GM21825 (cell line): Measurements from ENCODE around the gene TRMT11.
"Not testable (repeated sequence)": the region's sequence is repeated elsewhere in the genome, so short reads cannot be mapped to it uniquely, and the experiment has no call there.

Experiments used
- ATAC-seq: cut with Tn5 transposase; IDR thresholded peaks from one replicate; pipeline ENCODE4 v1.9.1; 2021; ENCODE audit warnings: mild to moderate bottlenecking, moderate library complexity; ENCODE audit not compliant: unreplicated experiment

The TRMT11 gene

GRCh38 chr6:125989631-125990030 lies 3.3 kb downstream of the TRMT11 start:
- no peak for ATAC-seq

DNA sequence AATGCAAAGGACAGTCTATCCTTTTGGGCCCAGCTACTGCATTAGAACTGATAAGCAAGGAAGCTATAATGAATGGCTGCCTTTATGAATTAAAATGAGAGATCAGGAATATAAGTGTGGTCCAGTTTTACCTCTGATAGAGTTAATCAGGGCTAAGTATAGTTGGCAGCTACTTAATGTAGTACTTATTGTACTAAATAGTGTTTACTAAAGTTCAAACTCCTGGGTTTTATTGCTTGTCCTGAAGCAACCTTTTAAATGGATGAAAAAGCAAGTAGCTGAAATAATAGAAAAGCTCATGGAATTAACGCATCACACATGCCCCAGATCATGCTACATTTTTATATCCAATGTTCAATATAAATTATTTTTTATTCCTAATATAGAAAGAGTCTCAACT lies 5.3 kb downstream of the TRMT11 start:
- no peak for ATAC-seq

DNA sequence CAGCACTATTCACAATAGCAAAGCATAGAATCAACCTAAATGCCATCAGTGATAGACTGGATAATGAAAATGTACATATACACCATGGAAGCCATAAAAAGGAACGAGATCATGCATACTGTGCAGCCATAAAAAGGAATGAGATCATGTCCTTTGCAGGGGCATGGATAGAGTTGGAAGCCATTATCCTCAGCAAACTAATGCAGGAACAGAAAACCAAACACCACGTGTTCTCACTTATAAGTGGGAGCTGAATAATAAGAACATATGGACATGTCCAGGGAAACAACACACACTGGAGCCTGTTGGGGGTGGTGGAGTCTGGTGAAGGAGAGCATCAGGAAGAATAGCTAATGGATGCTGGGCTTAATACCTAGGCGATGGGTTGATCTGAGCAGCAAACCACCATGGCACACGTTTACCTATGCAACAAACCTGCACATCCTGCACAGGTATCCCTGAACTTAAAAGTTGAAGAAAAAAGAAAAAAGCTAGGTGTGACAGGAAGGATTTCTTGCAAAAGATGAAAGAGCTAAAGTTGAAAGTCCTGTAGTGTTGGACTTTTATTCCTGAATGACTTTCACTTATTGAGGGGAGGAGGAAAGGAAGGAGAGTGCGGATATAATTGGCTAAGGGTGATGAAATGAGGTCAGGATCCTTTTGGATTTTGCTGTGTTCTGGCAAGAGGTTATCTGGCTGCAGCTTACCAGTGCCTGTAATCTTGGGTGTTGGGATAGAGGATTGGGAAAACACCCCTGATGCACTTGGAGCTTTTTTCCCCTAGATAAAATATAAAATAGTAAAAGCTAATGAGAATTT lies 8.5 kb downstream of the TRMT11 start:
- ATAC-seq, result no peak

DNA sequence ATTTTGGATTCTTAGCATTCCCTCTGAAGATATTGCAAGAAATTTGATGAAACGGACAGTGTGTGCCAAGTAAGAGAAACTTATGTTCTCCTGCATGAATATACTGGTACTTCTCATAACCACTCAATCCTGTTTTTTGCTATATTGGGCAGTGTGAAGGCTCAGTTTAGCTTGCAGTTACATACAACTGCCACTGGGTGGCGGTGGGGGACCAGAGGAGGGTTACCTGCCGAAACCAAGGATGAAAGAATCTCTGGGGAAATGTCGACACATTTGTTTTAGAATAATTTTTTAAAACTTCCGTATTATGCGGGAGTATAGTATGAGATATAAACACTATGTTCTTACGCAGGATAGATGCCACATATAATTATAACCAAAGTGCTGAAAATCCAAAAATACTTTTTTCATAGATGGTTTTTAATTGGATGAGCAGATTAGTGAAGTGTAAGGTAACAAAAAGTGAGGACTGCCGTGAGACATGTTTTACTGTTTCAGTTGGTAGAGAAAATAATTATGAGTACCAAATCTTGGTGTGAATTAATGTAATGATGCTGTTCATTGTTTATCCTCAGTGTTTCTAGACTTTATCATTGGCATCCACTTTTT lies 9.7 kb downstream of the TRMT11 start:
- ATAC-seq, result peak; percentile 94

DNA sequence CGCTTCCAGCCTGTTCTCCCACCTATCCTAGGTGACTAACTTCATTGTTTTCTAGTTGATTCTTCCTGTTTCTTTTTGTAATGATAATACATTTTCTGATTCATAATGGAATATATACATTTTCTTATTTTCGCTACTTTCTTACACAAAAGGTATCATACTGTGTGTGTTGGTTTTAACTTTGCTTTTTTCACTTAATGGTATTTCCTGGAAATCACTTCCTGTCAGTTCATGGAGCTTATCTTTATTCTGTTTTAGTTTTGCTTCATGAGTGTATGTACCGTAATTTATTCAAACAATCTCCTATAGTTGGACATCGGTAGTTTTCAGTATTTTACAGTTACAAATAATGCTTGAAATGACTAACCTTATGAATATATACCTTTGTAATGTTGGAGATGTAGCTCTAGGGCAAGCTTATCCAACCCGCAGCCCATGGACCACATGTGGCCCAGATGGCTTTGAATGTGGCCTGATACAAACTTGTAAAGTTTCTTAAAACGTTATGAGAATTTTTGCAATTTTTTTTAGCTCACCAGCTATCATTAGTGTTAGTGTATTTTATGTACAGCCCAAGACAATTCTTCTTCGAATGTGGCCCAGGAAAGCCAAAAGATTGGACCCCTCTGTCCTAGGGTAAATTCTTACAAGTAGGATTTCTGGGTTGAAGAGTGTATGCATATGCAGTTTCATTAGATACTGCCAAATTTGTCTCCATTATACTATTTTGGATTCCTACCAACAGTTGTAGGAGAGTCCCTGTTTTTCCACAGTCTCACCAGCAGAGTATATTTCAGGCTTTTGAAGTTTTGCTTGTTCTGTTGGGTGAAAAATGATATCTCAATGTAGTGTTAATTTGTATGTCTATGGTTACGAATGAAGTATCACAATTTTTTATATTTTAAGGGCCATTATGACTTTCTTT lies 16.7 kb downstream of the TRMT11 start:
- no peak for ATAC-seq

- no peak for ATAC-seq
Observed at GRCh38 chr6:126007800-126008199, 21.5 kb downstream of the TRMT11 start.

GRCh38 chr6:126010040-126010439 lies 23.7 kb downstream of the TRMT11 start:
- no peak for ATAC-seq

DNA sequence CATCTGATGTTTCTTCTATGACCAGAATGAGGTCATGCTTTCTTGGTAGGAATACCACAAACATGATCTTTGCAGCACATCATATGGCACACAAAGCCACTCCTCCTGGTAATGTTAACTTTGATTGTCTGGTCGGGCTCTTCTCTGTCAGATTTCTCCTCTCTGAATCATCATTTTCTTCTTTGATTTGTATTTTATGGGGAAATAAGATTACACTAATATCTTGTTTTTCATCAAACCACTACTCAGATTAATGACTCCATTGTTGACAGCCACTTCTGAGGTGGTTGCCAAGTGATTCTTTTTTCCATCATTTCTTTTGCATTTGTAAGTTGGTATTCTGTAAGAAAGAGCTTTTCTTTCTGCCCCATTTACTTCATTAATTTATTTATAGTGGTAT lies 29.5 kb downstream of the TRMT11 start:
- ATAC-seq, result no peak

GRCh38 chr6:126016591-126016990 lies 30.3 kb downstream of the TRMT11 start:
- ATAC-seq, result no peak

DNA sequence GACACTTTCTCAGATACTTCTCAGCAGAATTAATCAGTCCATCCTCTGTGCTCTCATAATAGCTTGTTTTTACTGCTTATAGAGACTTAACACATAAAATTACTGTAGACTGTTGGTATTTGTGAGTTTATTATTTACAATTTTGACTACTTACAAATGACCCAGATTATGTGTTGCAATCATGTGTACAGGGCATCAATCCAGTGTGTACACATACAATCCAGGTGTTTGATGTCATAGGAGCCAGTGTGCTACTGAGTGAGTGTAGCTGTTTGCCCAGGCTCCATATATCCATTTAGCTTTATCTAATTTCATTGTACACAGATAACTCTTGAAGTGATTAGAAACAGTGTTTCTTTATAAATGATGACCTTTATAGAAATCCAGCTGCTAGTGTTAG lies 31.3 kb downstream of the TRMT11 start:
- no peak for ATAC-seq

- no peak for ATAC-seq
Observed at GRCh38 chr6:126020305-126021050, 34.1 kb downstream of the TRMT11 start.

DNA sequence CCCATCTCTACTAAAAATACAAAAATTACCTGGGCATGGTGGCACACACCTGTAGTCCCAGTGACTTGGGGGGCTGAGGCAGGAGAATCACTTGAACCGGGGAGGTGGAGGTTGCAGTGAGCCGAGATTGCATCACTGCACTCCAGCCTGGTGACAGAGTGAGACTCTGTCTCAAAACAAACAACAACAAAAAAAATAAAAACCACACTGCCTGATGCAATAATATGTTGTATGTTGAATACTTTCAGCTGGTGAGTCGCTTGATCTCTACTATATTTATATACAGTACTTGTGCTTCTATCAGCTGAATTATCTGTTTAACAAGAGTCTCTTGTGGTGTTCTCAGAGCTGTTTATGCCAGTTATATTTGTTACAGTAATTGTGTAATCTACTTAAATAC lies 37.1 kb downstream of the TRMT11 start:
- not testable (repeated sequence) for ATAC-seq

- ATAC-seq, result no peak
Observed at GRCh38 chr6:126026001-126026400, 39.7 kb downstream of the TRMT11 start.

DNA sequence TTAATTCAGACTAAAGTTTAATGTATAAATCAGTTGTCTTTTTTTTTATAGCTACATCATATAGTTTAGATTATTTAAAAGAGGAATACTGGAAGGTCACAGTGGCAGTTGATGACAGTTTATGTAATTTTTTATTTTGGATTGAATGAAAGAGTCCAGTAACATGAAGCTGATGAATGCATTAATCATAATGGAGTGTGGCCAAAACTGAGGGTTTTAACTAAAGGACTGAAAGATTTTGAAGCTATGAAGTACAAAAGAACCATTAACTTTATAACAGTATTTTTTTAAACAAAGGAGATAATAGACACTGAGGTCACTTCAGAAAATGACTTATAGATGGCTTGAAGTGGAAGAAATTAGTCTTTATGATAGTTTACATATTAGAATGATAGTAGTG lies 41.3 kb downstream of the TRMT11 start:
- ATAC-seq, result no peak

DNA sequence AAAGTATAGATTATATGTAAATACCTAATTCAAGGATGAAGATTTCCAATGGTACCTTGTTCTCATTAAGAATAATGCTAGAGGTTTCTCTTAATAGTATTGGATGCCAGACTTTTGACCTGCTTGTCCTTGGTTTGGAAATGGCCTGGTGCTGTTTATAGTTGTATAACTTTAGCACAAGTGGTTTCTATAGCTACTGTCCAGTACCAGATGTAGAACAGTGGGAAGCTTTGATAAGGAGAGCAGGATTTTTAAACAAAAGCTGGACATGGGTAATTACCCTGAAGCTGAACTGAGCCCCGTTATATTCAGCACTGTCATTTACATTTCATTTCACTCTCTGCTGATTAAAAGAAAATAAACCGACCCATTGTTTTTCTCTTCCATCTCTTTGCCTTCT lies 43.7 kb downstream of the TRMT11 start:
- no peak for ATAC-seq

GRCh38 chr6:126033696-126034095 lies 47.4 kb downstream of the TRMT11 start:
- ATAC-seq, result peak; percentile 83

GRCh38 chr6:126034656-126035055 lies 48.3 kb downstream of the TRMT11 start:
- ATAC-seq, result no peak

- no peak for ATAC-seq
Observed at GRCh38 chr6:126035764-126036163, 49.4 kb downstream of the TRMT11 start.

DNA sequence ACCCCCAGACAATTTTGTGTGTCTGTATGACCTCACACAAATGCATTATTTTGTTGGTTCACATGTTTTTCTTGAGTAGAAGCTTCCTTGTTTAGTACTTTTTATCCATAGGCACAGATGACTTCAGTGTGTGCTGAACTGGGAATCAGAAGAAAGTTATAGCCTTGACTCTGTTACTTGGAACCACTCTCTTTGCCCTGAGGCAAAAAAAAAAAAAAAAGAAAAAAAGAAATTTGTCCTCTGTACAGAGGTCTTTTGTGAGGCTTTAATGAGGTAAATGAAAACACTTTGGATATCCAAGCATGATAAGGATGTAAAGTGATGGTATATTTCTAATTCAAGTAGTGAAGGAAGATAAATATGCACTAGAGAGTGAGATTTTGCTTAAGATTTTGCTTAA lies 51.9 kb downstream of the TRMT11 start:
- no peak for ATAC-seq

DNA sequence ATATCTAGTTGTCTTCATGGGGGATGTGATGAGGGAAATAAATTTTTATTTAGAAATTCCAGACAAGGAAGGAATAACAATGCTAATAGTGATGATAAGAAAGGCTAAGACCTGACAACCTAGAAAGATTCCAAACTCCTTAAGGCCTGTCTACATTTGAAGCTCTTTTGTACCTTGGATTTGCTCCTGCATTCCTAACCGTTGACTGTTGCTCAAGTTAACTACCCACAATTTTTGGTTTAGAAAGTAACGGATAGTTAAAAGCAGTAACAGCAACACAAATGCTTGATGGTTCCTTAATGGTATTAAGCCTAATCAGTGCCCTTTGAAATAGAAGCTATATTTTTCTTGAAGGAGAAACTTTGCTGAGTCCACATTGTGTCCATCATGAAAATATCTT lies 52.9 kb downstream of the TRMT11 start:
- no peak for ATAC-seq

- no peak for ATAC-seq
Observed at GRCh38 chr6:126040394-126040793, 54.1 kb downstream of the TRMT11 start.
